HepG2 (cell line): Measurements from ENCODE around the gene ZNHIT1. TPM values are rescaled to one million over a fixed set of nuclear protein-coding genes. Genes with fewer than 3 reads are reported as not detected.

Source experiments
- ARID2 ChIP-seq: sonication (generic); formaldehyde crosslinking; IDR thresholded peaks from 2 replicates; pipeline ENCODE4 v1.8.1; 2022; ENCODE audit warnings: mild to moderate bottlenecking, missing genetic modification reagents, borderline replicate concordance
- ATF1 ChIP-seq: IDR thresholded peaks from 2 replicates; pipeline ENCODE4 v1.6.1; 2016; ENCODE audit warnings: mild to moderate bottlenecking, control low read depth
- BCL6 ChIP-seq: IDR thresholded peaks from 2 replicates; pipeline ENCODE4 v1.6.1; 2016; ENCODE audit warnings: missing genetic modification reagents, missing compliant biosample characterization
- CCDC6 ChIP-seq: sonication (generic); formaldehyde crosslinking; IDR thresholded peaks from 2 replicates; pipeline ENCODE4 v1.8.1; 2022; ENCODE audit warnings: mild to moderate bottlenecking, missing genetic modification reagents, moderate library complexity
- CHD4 ChIP-seq: fragments of 200-600 bp; sonication (generic); IDR thresholded peaks from 2 replicates; pipeline ENCODE4 v1.7.0; 2017; ENCODE audit warnings: mild to moderate bottlenecking, low read length, borderline replicate concordance
- FOSL2 ChIP-seq: sonication (generic); formaldehyde crosslinking; IDR thresholded peaks from 2 replicates; pipeline ENCODE4 v1.4.0; 2020; ENCODE audit warnings: missing genetic modification reagents
- FOXA1 ChIP-seq, 2 experiments: fragments of 450-650 bp in 1 of 2; sonication (generic) in 1 of 2; formaldehyde crosslinking in 1 of 2; IDR thresholded peaks; 2 replicates each; pipeline versions ENCODE4 v1.4.0 to v1.6.1; 2016 to 2020; ENCODE audit warnings: missing genetic modification reagents in 1 of 2
- PAWR ChIP-seq: sonication (generic); formaldehyde crosslinking; IDR thresholded peaks from 2 replicates; pipeline ENCODE4 v1.4.0; 2020; ENCODE audit warnings: missing genetic modification reagents, mild to moderate bottlenecking, borderline replicate concordance
- PRMT3 ChIP-seq: sonication (generic); formaldehyde crosslinking; IDR thresholded peaks from 2 replicates; pipeline ENCODE4 v1.8.1; 2022; ENCODE audit warnings: low read depth, mild to moderate bottlenecking, moderate library complexity, missing genetic modification reagents, borderline replicate concordance
- RBM22 ChIP-seq: fragments of 200-400 bp; formaldehyde crosslinking; optimal IDR thresholded peaks from 2 replicates; pipeline ENCODE3; 2017; ENCODE audit warnings: mild to moderate bottlenecking, low read length, moderate library complexity
- RXRA ChIP-seq: sonication (generic); formaldehyde crosslinking; IDR thresholded peaks from 2 replicates; pipeline ENCODE4 v1.5.1; 2020; ENCODE audit warnings: missing genetic modification reagents
- SIN3A ChIP-seq: IDR thresholded peaks from 2 replicates; pipeline ENCODE4 v1.6.1; 2011; ENCODE audit warnings: low read depth, mild to moderate bottlenecking, control low read depth, low read length, borderline replicate concordance
- SOX5 ChIP-seq: IDR thresholded peaks from 2 replicates; pipeline ENCODE4 v1.6.1; 2016; ENCODE audit warnings: borderline replicate concordance
- ZBTB42 ChIP-seq: sonication (generic); formaldehyde crosslinking; IDR thresholded peaks from 2 replicates; pipeline ENCODE4 v1.5.0; 2020; ENCODE audit warnings: mild to moderate bottlenecking, missing genetic modification reagents
- ZKSCAN5 ChIP-seq: sonication (generic); formaldehyde crosslinking; IDR thresholded peaks from 2 replicates; pipeline ENCODE4 v1.5.1; 2020; ENCODE audit warnings: mild to moderate bottlenecking, missing genetic modification reagents
- ZNF441 ChIP-seq: sonication (generic); formaldehyde crosslinking; IDR thresholded peaks from 2 replicates; pipeline ENCODE4 v1.7.0; 2021; ENCODE audit warnings: missing genetic modification reagents, borderline replicate concordance
- polyA plus RNA-seq, 8 experiments: library from polyadenylated mRNA; depleted of rRNA in 3 of 8; stranded (reverse) in 7 of 8; unstranded in 1 of 8; fragments of >200 nt; fragmentation: Illumina TruSeq in 4 of 8; extraction: Trizol in 4 of 8; gene quantifications; 2 replicates each; pipeline versions ENCODE4 v1.2.1 to v1.2.3, GENCODE V29; 2011 to 2016; ENCODE audit warnings: low read depth in 4 of 8, missing spikeins in 1 of 8, mixed read lengths in 1 of 8; ENCODE audit not compliant: insufficient read depth in 1 of 8
- total RNA-seq, 5 experiments: library from RNA; depleted of rRNA; stranded (reverse); fragments of >200 nt; fragmentation: Illumina TruSeq; extraction: Trizol; gene quantifications; 2 replicates each; pipeline ENCODE4 v1.2.3, GENCODE V29; 2016; ENCODE audit warnings: low read depth in 1 of 5
- TF ChIP-seq, protein P1 (sequence below): sonication (generic); formaldehyde crosslinking; IDR thresholded peaks from 2 replicates; pipeline ENCODE4 v1.5.0; 2020; ENCODE audit warnings: mild to moderate bottlenecking, missing genetic modification reagents
- TF ChIP-seq, protein P2 (sequence below): sonication (generic); formaldehyde crosslinking; IDR thresholded peaks from 2 replicates; pipeline ENCODE4 v1.4.0; 2020; ENCODE audit warnings: missing genetic modification reagents, borderline replicate concordance
- TF ChIP-seq, protein P3 (sequence below): sonication (generic); formaldehyde crosslinking; IDR thresholded peaks from 2 replicates; pipeline ENCODE4 v1.4.0; 2020; ENCODE audit warnings: missing genetic modification reagents
- TF ChIP-seq, protein P4 (sequence below): sonication (generic); formaldehyde crosslinking; IDR thresholded peaks from 2 replicates; pipeline ENCODE4 v1.4.0; 2020; ENCODE audit warnings: missing genetic modification reagents

The ZNHIT1 gene
- total and polyA plus RNA-seq, 2 of the 13 experiments (the other 11 are each of a cell fraction or from before 2014, with no cell fraction given) = 32.5 to 64.5 TPM

DNA sequence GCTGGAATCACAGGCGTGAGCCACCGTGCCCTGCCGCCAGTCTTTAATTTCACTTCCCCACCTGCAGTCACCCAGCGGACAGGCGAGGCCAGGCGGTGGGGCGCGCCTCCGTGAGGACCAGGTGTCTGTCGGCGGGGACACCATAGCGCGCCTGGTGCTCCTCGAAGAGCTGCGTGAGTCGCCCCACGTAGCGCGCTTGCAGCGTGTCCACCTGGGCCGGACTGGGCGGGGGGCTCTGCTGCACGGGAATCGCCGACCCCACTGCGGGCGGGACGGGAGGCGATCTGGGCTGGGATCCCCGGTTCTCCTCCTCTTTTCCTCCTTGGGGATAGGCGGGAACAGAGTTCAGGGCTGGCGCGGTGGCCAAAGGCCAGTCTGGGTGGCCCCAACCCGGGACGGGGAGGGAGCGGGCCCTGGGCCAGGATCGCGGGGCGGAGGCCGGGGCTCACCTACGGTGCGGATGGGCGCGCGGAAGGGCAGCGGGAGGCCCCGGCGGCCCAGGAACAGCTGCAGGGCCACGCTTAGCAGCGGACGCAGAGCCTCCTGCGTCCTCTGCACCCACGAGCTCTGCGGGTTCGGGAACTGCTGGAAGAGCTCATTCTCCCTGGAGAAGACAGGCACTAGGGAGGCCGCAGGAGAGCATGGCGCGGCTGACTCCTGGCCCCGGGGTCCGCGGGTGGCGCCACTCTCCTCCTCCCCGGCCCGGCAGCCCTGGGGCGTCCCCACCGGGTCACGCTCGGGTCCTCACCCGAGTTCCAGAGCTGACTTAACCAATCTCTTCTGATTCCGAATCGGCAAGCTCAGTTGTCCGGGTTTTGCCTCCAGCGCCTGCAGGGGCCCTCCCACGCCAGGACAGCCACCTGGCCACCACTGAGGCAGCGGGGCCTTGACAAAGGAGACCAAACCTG, 16.0 kb upstream of the ZNHIT1 start (continued):
- TF ChIP-seq ZKSCAN5 (CRISPR knock-in tag) (0 out of 2 replicates have a peak, but pooled peaks have one; percentile 68), CCDC6 (CRISPR knock-in tag) (peak; percentile 60; the same call in 1 of the 2 replicates), ZBTB42 (CRISPR knock-in tag) (no peak; the same call in 1 of the 2 replicates), FOSL2 (CRISPR knock-in tag) (no peak), ATF1 (CRISPR knock-in tag) (no peak), PRMT3 (no peak), RXRA (CRISPR knock-in tag) (peak; percentile 84), FOXA1 (IDR thresholded peaks at IDR 0.05) (no peak), FOXA1 (CRISPR knock-in tag; IDR thresholded peaks at IDR 0.05) (0 out of 2 replicates have a peak, but pooled peaks have one; percentile 15), SOX5 (CRISPR knock-in tag) (peak; percentile 13; the same call in 1 of the 2 replicates), ZNF441 (CRISPR knock-in tag) (no peak), SIN3A (no peak), RBM22 (no peak), ARID2 (CRISPR knock-in tag) (peak; percentile 48; the same call in 1 of the 2 replicates), CHD4 (peak; percentile 46; the same call in 1 of the 2 replicates), BCL6 (peak; percentile 15; the same call in 1 of the 2 replicates), PAWR (CRISPR knock-in tag) (no peak)
- TF ChIP-seq, protein P1, sequence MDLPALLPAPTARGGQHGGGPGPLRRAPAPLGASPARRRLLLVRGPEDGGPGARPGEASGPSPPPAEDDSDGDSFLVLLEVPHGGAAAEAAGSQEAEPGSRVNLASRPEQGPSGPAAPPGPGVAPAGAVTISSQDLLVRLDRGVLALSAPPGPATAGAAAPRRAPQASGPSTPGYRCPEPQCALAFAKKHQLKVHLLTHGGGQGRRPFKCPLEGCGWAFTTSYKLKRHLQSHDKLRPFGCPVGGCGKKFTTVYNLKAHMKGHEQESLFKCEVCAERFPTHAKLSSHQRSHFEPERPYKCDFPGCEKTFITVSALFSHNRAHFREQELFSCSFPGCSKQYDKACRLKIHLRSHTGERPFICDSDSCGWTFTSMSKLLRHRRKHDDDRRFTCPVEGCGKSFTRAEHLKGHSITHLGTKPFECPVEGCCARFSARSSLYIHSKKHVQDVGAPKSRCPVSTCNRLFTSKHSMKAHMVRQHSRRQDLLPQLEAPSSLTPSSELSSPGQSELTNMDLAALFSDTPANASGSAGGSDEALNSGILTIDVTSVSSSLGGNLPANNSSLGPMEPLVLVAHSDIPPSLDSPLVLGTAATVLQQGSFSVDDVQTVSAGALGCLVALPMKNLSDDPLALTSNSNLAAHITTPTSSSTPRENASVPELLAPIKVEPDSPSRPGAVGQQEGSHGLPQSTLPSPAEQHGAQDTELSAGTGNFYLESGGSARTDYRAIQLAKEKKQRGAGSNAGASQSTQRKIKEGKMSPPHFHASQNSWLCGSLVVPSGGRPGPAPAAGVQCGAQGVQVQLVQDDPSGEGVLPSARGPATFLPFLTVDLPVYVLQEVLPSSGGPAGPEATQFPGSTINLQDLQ (CRISPR knock-in tag) = no peak
- TF ChIP-seq, protein P2, sequence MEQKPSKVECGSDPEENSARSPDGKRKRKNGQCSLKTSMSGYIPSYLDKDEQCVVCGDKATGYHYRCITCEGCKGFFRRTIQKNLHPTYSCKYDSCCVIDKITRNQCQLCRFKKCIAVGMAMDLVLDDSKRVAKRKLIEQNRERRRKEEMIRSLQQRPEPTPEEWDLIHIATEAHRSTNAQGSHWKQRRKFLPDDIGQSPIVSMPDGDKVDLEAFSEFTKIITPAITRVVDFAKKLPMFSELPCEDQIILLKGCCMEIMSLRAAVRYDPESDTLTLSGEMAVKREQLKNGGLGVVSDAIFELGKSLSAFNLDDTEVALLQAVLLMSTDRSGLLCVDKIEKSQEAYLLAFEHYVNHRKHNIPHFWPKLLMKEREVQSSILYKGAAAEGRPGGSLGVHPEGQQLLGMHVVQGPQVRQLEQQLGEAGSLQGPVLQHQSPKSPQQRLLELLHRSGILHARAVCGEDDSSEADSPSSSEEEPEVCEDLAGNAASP = peak; percentile 10; the same call in 1 of the 2 replicates
- TF ChIP-seq, protein P3, sequence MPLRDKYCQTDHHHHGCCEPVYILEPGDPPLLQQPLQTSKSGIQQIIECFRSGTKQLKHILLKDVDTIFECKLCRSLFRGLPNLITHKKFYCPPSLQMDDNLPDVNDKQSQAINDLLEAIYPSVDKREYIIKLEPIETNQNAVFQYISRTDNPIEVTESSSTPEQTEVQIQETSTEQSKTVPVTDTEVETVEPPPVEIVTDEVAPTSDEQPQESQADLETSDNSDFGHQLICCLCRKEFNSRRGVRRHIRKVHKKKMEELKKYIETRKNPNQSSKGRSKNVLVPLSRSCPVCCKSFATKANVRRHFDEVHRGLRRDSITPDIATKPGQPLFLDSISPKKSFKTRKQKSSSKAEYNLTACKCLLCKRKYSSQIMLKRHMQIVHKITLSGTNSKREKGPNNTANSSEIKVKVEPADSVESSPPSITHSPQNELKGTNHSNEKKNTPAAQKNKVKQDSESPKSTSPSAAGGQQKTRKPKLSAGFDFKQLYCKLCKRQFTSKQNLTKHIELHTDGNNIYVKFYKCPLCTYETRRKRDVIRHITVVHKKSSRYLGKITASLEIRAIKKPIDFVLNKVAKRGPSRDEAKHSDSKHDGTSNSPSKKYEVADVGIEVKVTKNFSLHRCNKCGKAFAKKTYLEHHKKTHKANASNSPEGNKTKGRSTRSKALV (CRISPR knock-in tag) = peak; percentile 67; the same call in 1 of the 2 replicates
- TF ChIP-seq, protein P4, sequence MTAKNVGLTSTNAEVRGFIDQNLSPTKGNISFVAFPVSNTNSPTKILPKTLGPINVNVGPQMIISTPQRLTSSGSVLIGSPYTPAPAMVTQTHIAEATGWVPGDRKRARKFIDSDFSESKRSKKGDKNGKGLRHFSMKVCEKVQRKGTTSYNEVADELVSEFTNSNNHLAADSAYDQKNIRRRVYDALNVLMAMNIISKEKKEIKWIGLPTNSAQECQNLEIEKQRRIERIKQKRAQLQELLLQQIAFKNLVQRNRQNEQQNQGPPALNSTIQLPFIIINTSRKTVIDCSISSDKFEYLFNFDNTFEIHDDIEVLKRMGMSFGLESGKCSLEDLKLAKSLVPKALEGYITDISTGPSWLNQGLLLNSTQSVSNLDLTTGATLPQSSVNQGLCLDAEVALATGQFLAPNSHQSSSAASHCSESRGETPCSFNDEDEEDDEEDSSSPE (CRISPR knock-in tag) = peak; percentile 73
